Left ventricle myocardium inferior (tissue), 1 donor: ENCODE measurements around the gene GSK3B. TPM values are rescaled to one million over a fixed set of nuclear protein-coding genes. Genes with fewer than 3 reads are reported as not detected.

Source experiments
- DNase-seq: peaks from one replicate; pipeline ENCODE4 v3.0.0-alpha.2; 2020
- H3K27ac ChIP-seq: fragments of 200-600 bp; replicated peaks from 2 replicates; pipeline ENCODE4 v1.8.0; 2021
- H3K27me3 ChIP-seq: fragments of 200-600 bp; 2 replicates; pipeline ENCODE4 v1.8.0; 2021; ENCODE audit warnings: low read depth
- H3K36me3 ChIP-seq: fragments of 200-600 bp; 2 replicates; pipeline ENCODE4 v1.8.0; 2021
- H3K4me1 ChIP-seq: fragments of 200-600 bp; 2 replicates; pipeline ENCODE4 v1.8.0; 2021
- H3K4me3 ChIP-seq: fragments of 200-600 bp; 2 replicates; pipeline ENCODE4 v1.8.0; 2021; ENCODE audit warnings: mild to moderate bottlenecking, moderate library complexity
- H3K9me3 ChIP-seq: fragments of 200-600 bp; replicated peaks from 2 replicates; pipeline ENCODE4 v1.8.0; 2021
- intact Hi-C: fragments of 100-400 bp; cut with micrococcal nuclease; formaldehyde crosslinking; loops from one replicate; pipeline ENCODE4 v1.11.0; 2022
- total RNA-seq: library from RNA; stranded (reverse); fragmentation: NEBNext Ultra II Directional; extraction: Animal tissue kit (Norgen Biotek cat#: 25700); gene quantifications from one replicate; pipeline ENCODE4 v1.2.1, GENCODE V29; 2021
- TF ChIP-seq, protein P1 (sequence below): fragments of 200-600 bp; IDR thresholded peaks from 2 replicates; pipeline ENCODE4 v1.8.0; 2021; ENCODE audit warnings: antibody characterized with exemption, mild to moderate bottlenecking, borderline replicate concordance
- donor health status: DM: no; HTN: yes; CAD: no; lungs with severe emphysema.

Gene GSK3B
- total RNA-seq, 1 donor from 2014 or later = 42.5 TPM

- peaks cover 64% of the 10 kb centered on the region for H3K4me1 ChIP-seq
- H3K4me3 ChIP-seq = no peak overlapping the region
- intact Hi-C loops = no loop called here
- TF ChIP-seq, protein P1, sequence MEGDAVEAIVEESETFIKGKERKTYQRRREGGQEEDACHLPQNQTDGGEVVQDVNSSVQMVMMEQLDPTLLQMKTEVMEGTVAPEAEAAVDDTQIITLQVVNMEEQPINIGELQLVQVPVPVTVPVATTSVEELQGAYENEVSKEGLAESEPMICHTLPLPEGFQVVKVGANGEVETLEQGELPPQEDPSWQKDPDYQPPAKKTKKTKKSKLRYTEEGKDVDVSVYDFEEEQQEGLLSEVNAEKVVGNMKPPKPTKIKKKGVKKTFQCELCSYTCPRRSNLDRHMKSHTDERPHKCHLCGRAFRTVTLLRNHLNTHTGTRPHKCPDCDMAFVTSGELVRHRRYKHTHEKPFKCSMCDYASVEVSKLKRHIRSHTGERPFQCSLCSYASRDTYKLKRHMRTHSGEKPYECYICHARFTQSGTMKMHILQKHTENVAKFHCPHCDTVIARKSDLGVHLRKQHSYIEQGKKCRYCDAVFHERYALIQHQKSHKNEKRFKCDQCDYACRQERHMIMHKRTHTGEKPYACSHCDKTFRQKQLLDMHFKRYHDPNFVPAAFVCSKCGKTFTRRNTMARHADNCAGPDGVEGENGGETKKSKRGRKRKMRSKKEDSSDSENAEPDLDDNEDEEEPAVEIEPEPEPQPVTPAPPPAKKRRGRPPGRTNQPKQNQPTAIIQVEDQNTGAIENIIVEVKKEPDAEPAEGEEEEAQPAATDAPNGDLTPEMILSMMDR = no peak
- H3K9me3 ChIP-seq = peaks cover 24% of the 10 kb centered on the region
- no peaks in the 10 kb centered on the region for H3K27me3 ChIP-seq
- no peak for DNase-seq
- no peaks in the 10 kb centered on the region for H3K36me3 ChIP-seq
- H3K27ac ChIP-seq = no peak overlapping the region
Measured at GRCh38 chr3:120049072-120049471, 45.2 kb downstream of the GSK3B start.

DNA sequence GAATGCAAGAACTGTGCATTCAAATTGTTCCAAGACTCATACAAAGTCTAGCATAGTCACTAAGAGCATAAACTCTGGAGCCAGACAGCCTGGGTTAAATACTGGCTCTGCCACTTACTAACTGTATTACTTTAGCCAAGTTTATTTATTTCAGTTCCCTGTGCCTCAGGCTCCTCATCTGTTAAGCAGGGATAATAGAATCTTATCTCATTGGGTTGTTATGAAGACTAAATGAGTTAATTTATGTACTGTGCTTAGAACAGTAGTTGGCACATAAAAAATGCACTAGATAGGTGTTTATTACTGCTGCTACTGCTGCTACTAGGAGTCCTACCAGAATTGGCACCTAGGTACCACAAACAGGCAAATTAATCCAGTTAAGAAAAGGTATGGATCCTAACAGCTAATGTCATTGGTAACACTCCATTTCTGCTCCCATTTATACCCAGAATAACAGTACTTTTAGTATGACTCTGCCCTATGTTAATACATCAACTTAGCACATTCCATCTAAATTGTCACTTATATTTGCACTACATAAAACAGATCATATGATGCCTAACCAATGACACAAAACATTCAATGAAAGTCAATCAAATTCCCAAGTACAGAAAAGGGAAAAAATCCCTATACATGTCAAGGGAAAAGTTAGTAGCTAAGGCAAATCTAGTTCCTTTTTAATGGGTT is 45.7 kb downstream of the GSK3B start:
- H3K4me1 ChIP-seq = peaks cover 58% of the 10 kb centered on the region
- no peaks in the 10 kb centered on the region for H3K27me3 ChIP-seq
- H3K36me3 ChIP-seq = no peaks in the 10 kb centered on the region
- intact Hi-C loops = no loop called here
- peaks cover 26% of the 10 kb centered on the region for H3K9me3 ChIP-seq
- TF ChIP-seq, protein P1 = no peak
- H3K4me3 ChIP-seq = no peak overlapping the region
- H3K27ac ChIP-seq = no peak overlapping the region
- DNase-seq = no peak

- H3K27me3 ChIP-seq = no peaks in the 10 kb centered on the region
- intact Hi-C loops = no loop called here
- no peak overlapping the region for H3K4me3 ChIP-seq
- no peaks in the 10 kb centered on the region for H3K36me3 ChIP-seq
- no peak for DNase-seq
- no peak overlapping the region for H3K27ac ChIP-seq
- TF ChIP-seq, protein P1 = no peak
- peaks cover 26% of the 10 kb centered on the region for H3K9me3 ChIP-seq
- H3K4me1 ChIP-seq = peaks cover 50% of the 10 kb centered on the region
Measured at GRCh38 chr3:120047686-120048085, 46.6 kb downstream of the GSK3B start.

DNA sequence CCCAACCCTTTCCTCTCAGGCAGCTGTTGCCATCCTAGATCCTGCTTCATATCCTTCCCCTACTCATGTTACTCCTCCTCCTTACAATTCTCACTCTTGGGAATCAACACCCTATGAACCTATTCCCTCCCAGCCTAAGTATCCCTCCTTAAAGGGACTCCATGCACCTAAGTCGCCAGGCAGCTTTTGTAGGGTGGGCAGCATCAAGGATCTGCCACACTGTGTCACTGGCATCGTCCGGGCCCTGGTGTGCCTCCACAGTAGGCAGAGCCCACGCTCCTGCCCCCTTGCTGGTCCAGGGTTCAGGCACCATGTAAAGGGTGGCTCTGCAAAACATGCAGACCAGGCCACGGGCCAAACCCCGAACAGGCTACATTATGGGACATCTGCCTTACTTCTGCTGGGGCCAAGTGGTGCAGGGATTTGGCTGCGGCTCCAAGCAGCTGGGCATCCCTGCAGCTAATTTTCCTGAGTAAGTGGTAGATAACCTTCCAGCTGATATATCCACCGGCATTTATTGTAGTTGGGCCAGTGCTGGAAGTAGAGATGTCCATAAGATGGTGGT is 53.4 kb downstream of the GSK3B start:
- intact Hi-C loops = no loop called here
- Histone ChIP-seq H3K27me3 (no peaks in the 10 kb centered on the region), H3K4me3 (no peak overlapping the region), H3K36me3 (peaks cover 17% of the 10 kb centered on the region), H3K9me3 (peaks cover 56% of the 10 kb centered on the region), H3K27ac (no peak overlapping the region), H3K4me1 (peaks cover 24% of the 10 kb centered on the region)
- TF ChIP-seq, protein P1 = no peak
- DNase-seq = peak; percentile 24

DNA sequence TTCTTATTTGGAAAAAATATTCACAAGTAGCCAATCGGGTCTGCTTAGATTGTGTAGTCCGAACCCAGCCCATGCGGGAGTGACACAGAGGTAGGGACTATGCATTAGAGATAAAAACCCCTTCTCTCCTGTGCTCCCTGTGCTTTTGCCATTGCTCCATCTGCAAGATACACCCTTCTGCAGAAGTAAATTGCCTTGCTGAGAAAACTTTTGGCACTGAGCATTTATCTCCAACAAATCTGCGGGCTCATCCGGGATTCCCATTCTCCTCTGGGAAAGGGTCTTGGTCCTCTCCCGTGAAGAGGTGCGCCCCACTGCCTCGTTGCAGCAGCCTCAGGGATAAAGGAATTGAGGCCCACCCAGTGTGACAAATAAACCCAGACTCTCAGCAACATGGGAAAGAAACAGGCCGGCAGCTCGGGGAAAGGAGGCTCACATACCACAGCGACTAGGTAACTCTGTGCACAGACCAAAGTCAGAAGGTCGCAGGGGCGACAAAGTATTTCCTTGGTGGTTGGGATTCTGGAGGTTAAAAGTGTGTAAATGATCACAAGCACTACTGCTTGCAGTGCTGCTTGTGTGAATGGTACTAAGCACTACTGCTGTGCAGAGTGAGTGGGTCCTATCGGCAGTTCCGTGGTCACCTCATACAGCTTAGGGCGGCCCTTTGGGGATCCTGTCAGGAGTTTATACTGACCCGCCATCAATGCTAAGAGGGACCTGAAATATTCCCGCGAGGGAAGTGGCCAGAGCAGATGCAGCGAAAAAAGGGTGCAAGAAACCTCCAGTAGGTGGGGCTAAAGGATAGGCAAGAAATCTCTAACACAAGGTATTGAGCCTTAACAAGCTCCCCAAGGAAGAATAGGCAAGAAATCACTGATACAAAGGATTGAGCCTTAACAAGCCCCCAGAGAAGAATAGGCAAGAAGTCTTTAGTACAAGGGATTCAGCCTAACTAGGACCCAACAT is 54.3 kb downstream of the GSK3B start:
- peaks cover 47% of the 10 kb centered on the region for H3K9me3 ChIP-seq

More for the DNA sequence above, 54.3 kb downstream of the GSK3B start:
- Histone ChIP-seq H3K4me3 (no peak overlapping the region), H3K36me3 (peaks cover 17% of the 10 kb centered on the region), H3K27ac (no peak overlapping the region), H3K27me3 (no peaks in the 10 kb centered on the region), H3K4me1 (peaks cover 31% of the 10 kb centered on the region)
- no peak for DNase-seq
- TF ChIP-seq, protein P1 = no peak
- intact Hi-C loops = no loop called here
